Neural cell (in vitro differentiated cells): ENCODE results near the gene INHBC. TPM values are rescaled to one million over a fixed set of nuclear protein-coding genes. Genes with fewer than 3 reads are reported as not detected.

Experiments used
- H2AFZ ChIP-seq: fragments of 200-600, 300-800 bp; sonication (generic), shearing (Covaris generic); 2 replicates; pipeline ENCODE4 v1.6.0; 2014; ENCODE audit warnings: low read depth, mild to moderate bottlenecking, antibody characterized with exemption, low read length, moderate library complexity
- H3F3A ChIP-seq: fragments of 200-600 bp; shearing (Covaris generic); 2 replicates; pipeline ENCODE4 v1.6.1; 2016; ENCODE audit warnings: mild to moderate bottlenecking, moderate library complexity, mixed read lengths, antibody characterized with exemption, low read length; ENCODE audit not compliant: insufficient read depth, poor library complexity, severe bottlenecking
- H3K27ac ChIP-seq: fragments of 200-600, 300-800 bp; sonication (generic), shearing (Covaris generic); 2 replicates; pipeline ENCODE4 v1.5.1; 2014; ENCODE audit warnings: mild to moderate bottlenecking, low read length, moderate library complexity
- H3K27me3 ChIP-seq: fragments of 300-800, 200-600 bp; sonication (generic), shearing (Covaris generic); 2 replicates; pipeline ENCODE4 v1.6.0; 2014; ENCODE audit warnings: mild to moderate bottlenecking, low read depth, low read length, moderate library complexity; ENCODE audit not compliant: insufficient read depth
- H3K36me3 ChIP-seq: fragments of 300-800, 200-600 bp; sonication (generic), shearing (Covaris generic); 2 replicates; pipeline ENCODE4 v1.5.1; 2014; ENCODE audit warnings: mild to moderate bottlenecking, antibody characterized with exemption, low read length, moderate library complexity; ENCODE audit not compliant: insufficient read depth
- H3K4me2 ChIP-seq: fragments of 300-800, 200-600 bp; sonication (generic), shearing (Covaris generic); 2 replicates; pipeline ENCODE4 v1.6.0; 2014; ENCODE audit warnings: mild to moderate bottlenecking, low read length
- H3K4me3 ChIP-seq: fragments of 300-800, 200-600 bp; sonication (generic), shearing (Covaris generic); 2 replicates; pipeline ENCODE4 v1.5.1; 2014; ENCODE audit warnings: mild to moderate bottlenecking, low read length, moderate library complexity
- H3K79me2 ChIP-seq: fragments of 200-600 bp; shearing (Covaris generic); replicated peaks from 2 replicates; pipeline ENCODE4 v1.6.0; 2014; ENCODE audit warnings: mild to moderate bottlenecking, low read length, moderate library complexity; ENCODE audit not compliant: insufficient read depth
- H3K9ac ChIP-seq: fragments of 300-800, 200-600 bp; sonication (generic), shearing (Covaris generic); 2 replicates; pipeline ENCODE4 v1.6.1; 2016; ENCODE audit warnings: mild to moderate bottlenecking, low read length, mixed read lengths
- H3K9me2 ChIP-seq: fragments of 200-600 bp; shearing (Covaris generic); 2 replicates; pipeline ENCODE4 v1.6.1; 2016; ENCODE audit warnings: mild to moderate bottlenecking, low read length, mixed read lengths; ENCODE audit not compliant: insufficient read depth
- H3K9me3 ChIP-seq: fragments of 200-600, 300-800 bp; sonication (generic), shearing (Covaris generic); 2 replicates; pipeline ENCODE4 v1.6.1; 2016; ENCODE audit warnings: mild to moderate bottlenecking, mixed run types, low read length, moderate library complexity, mixed read lengths
- H4K20me1 ChIP-seq: fragments of 200-600 bp; shearing (Covaris generic); 2 replicates; pipeline ENCODE4 v1.6.1; 2016; ENCODE audit warnings: mild to moderate bottlenecking, mixed run types; ENCODE audit not compliant: insufficient read depth
- EP300 ChIP-seq: fragments of 450-650 bp; conservative IDR thresholded peaks from 2 replicates; pipeline ENCODE4 v1.6.1; 2014; ENCODE audit warnings: antibody characterized with exemption, mild to moderate bottlenecking, moderate library complexity; ENCODE audit not compliant: poor library complexity, severe bottlenecking
- EZH2 ChIP-seq: fragments of 200-600, 300-800 bp; shearing (Covaris generic), sonication (generic); IDR thresholded peaks from 2 replicates; pipeline ENCODE4 v1.6.1; 2014; ENCODE audit warnings: antibody characterized with exemption, low read length, borderline replicate concordance, mild to moderate bottlenecking; ENCODE audit not compliant: insufficient read depth, poor library complexity, severe bottlenecking
- MXI1 ChIP-seq: fragments of 450-650 bp; conservative IDR thresholded peaks from 2 replicates; pipeline ENCODE4 v1.6.1; 2014; ENCODE audit warnings: antibody characterized with exemption, mild to moderate bottlenecking; ENCODE audit not compliant: poor library complexity, severe bottlenecking
- POLR2AphosphoS5 ChIP-seq: IDR thresholded peaks from 2 replicates; pipeline ENCODE4 v1.6.1; 2012
- RAD21 ChIP-seq: fragments of 450-650 bp; conservative IDR thresholded peaks from 2 replicates; pipeline ENCODE4 v1.6.1; 2014; ENCODE audit warnings: antibody characterized with exemption, mild to moderate bottlenecking, moderate library complexity
- SMC3 ChIP-seq: fragments of 450-650 bp; conservative IDR thresholded peaks from 2 replicates; pipeline ENCODE4 v1.6.1; 2014; ENCODE audit warnings: antibody characterized with exemption, mild to moderate bottlenecking, moderate library complexity; ENCODE audit not compliant: poor library complexity
- TAF1 ChIP-seq: IDR thresholded peaks from 2 replicates; pipeline ENCODE4 v1.6.1; 2012; ENCODE audit warnings: low read depth
- polyA plus RNA-seq: library from polyadenylated mRNA; depleted of rRNA; stranded (reverse); fragments of >200 nt; gene quantifications from 2 replicates; pipeline ENCODE4 v1.2.3, GENCODE V29; 2014
- TF ChIP-seq, protein P1 (sequence below): IDR thresholded peaks from 2 replicates; pipeline ENCODE4 v1.6.1; 2012; ENCODE audit warnings: borderline replicate concordance
- TF ChIP-seq, protein P2 (sequence below): fragments of 450-650 bp; IDR thresholded peaks from 2 replicates; pipeline ENCODE4 v1.5.1; 2014; ENCODE audit warnings: antibody characterized with exemption, mild to moderate bottlenecking, moderate library complexity; ENCODE audit not compliant: poor library complexity, severe bottlenecking

INHBC gene
- polyA plus RNA-seq, 1 donor from 2014 or later: not detected

DNA sequence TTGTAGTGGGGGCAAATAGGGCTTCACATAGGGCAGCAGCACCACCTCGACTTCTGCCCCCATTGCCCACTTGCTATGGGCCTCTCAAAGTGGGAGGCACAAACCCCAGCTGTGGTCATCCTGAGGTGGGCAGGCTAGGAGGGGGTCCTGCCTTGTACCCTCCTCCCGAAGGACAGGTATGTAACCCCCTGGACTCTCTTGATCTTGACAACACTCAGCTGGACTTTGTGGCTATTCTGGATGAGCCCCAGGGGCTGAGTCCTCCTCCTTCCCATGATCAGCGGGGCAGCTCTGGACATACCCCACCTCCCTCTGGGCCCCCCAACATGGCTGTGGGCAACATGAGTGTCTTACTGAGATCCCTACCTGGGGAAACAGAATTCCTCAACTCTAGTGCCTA lies 37.1 kb downstream of the INHBC start:
- Histone ChIP-seq H3K27me3 (peaks cover 63% of the 10 kb centered on the region), H3K79me2 (no peaks in the 10 kb centered on the region), H3K9me2 (no peaks in the 10 kb centered on the region), H3K27ac (no peak overlapping the region), H3F3A (no peaks in the 10 kb centered on the region), H3K4me3 (no peak overlapping the region), H3K9me3 (no peaks in the 10 kb centered on the region), H3K36me3 (no peaks in the 10 kb centered on the region), H3K4me2 (no peak overlapping the region), H2AFZ (no peak overlapping the region), H3K9ac (no peak overlapping the region), H4K20me1 (no peaks in the 10 kb centered on the region)
- TF ChIP-seq, protein P1, sequence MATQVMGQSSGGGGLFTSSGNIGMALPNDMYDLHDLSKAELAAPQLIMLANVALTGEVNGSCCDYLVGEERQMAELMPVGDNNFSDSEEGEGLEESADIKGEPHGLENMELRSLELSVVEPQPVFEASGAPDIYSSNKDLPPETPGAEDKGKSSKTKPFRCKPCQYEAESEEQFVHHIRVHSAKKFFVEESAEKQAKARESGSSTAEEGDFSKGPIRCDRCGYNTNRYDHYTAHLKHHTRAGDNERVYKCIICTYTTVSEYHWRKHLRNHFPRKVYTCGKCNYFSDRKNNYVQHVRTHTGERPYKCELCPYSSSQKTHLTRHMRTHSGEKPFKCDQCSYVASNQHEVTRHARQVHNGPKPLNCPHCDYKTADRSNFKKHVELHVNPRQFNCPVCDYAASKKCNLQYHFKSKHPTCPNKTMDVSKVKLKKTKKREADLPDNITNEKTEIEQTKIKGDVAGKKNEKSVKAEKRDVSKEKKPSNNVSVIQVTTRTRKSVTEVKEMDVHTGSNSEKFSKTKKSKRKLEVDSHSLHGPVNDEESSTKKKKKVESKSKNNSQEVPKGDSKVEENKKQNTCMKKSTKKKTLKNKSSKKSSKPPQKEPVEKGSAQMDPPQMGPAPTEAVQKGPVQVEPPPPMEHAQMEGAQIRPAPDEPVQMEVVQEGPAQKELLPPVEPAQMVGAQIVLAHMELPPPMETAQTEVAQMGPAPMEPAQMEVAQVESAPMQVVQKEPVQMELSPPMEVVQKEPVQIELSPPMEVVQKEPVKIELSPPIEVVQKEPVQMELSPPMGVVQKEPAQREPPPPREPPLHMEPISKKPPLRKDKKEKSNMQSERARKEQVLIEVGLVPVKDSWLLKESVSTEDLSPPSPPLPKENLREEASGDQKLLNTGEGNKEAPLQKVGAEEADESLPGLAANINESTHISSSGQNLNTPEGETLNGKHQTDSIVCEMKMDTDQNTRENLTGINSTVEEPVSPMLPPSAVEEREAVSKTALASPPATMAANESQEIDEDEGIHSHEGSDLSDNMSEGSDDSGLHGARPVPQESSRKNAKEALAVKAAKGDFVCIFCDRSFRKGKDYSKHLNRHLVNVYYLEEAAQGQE: no peak
- TF ChIP-seq TAF1 (no peak), RAD21 (no peak), MXI1 (no peak), EZH2 (no peak), EP300 (no peak), POLR2AphosphoS5 (no peak), SMC3 (no peak)
- TF ChIP-seq, protein P2, sequence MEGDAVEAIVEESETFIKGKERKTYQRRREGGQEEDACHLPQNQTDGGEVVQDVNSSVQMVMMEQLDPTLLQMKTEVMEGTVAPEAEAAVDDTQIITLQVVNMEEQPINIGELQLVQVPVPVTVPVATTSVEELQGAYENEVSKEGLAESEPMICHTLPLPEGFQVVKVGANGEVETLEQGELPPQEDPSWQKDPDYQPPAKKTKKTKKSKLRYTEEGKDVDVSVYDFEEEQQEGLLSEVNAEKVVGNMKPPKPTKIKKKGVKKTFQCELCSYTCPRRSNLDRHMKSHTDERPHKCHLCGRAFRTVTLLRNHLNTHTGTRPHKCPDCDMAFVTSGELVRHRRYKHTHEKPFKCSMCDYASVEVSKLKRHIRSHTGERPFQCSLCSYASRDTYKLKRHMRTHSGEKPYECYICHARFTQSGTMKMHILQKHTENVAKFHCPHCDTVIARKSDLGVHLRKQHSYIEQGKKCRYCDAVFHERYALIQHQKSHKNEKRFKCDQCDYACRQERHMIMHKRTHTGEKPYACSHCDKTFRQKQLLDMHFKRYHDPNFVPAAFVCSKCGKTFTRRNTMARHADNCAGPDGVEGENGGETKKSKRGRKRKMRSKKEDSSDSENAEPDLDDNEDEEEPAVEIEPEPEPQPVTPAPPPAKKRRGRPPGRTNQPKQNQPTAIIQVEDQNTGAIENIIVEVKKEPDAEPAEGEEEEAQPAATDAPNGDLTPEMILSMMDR: no peak

DNA sequence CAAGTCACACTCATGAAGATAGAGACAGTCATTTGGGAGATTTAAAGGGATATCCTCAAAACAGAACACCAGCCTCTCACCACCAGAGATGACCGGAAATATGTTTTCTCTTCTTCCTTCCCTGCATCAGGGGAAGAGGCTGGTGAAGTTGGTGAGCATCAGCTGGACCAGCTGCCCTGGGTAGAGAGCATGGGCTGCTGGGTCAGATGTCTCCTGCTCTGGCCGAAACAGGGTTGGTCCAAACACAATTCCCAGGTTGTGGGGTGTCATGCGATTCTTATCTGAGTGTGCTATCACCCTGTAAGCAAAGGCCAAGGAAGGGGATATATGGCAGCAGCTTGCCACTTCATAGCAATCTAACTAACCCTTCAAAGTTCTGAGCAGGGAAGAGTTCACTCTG lies 37.8 kb downstream of the INHBC start:
- H3K27me3 ChIP-seq: peaks cover 70% of the 10 kb centered on the region

More for the DNA sequence above, 37.8 kb downstream of the INHBC start:
- Histone ChIP-seq H3K9ac (no peak overlapping the region), H3K4me2 (no peak overlapping the region), H3K79me2 (no peaks in the 10 kb centered on the region), H3K36me3 (no peaks in the 10 kb centered on the region), H3F3A (no peaks in the 10 kb centered on the region), H2AFZ (no peak overlapping the region), H4K20me1 (no peaks in the 10 kb centered on the region), H3K9me2 (no peaks in the 10 kb centered on the region), H3K9me3 (no peaks in the 10 kb centered on the region), H3K27ac (no peak overlapping the region), H3K4me3 (no peak overlapping the region)
- no peak for TF ChIP-seq SMC3
- TF ChIP-seq, protein P1: no peak
- TF ChIP-seq RAD21: no peak
- TF ChIP-seq MXI1: no peak
- TF ChIP-seq, protein P2: no peak
